Measurements from ENCODE around the gene LRRC57.

GRCh38 chr15:42592716-42593115 lies 44.1 kb upstream of the LRRC57 start:
- TF ChIP-seq CTCF (IDR thresholded peaks at IDR 0.05), result no peak
- TF ChIP-seq EP300 (IDR thresholded peaks at IDR 0.05), result no peak
- no peak for TF ChIP-seq POLR2A (IDR thresholded peaks at IDR 0.05; ENCODE audit: low read depth)
- no peak for TF ChIP-seq POLR2AphosphoS5 (IDR thresholded peaks at IDR 0.05)
